ENCODE results near the gene ZKSCAN2. TPM values are rescaled to one million over a fixed set of nuclear protein-coding genes. Genes with fewer than 3 reads are reported as not detected.

The ZKSCAN2 gene
- total and polyA plus RNA-seq, 9 of the 15 experiments (the other 6 are each of a cell fraction or from before 2014, with no cell fraction given): 1.3 to 9.5 (median 4.2) TPM

GRCh38 chr16:25271421-25271820 is 13.8 kb upstream of the ZKSCAN2 start:
- no peak overlapping the region for H3K27ac ChIP-seq (ENCODE audit: extremely low read depth, low read depth, low read length)
- ATAC-seq (peak; percentile 79), DNase-seq (ENCODE audit: extremely low read depth in 1 of 4, low spot score in 3 of 4) (peak; percentile 66 to 74 (median 67)), FAIRE-seq (peak; percentile 58)
- H3K27me3 ChIP-seq (ENCODE audit: control insufficient read depth in 2 of 2, insufficient read depth in 2 of 2, low read length in 2 of 2): no peaks in the 10 kb centered on the region
- no peaks in the 10 kb centered on the region for H3K9me3 ChIP-seq (replicated peaks; ENCODE audit: control insufficient read depth, insufficient read depth, low read depth, low read length)
- H3K79me2 ChIP-seq (ENCODE audit: control insufficient read depth, insufficient read depth, low read length): no peaks in the 10 kb centered on the region
- no peak overlapping the region for H3K9ac ChIP-seq (ENCODE audit: insufficient read depth in 1 of 2, low read depth in 2 of 2, low read length in 2 of 2)
- ChIA-PET POLR2A (interaction anchor here (3.1 kb wide), 1 partner anchor 11 kb away, joined by 40 read pairs; the partner anchor contains the start of gene ZKSCAN2), CTCF (ENCODE audit: low intra/inter-chr PET ratio) (no interaction called here)
- H3K36me3 ChIP-seq (ENCODE audit: control insufficient read depth, insufficient read depth, low read length): peaks cover 2% of the 10 kb centered on the region; the same call in 1 of the 3 replicates
- no TSS peak for BruUV-seq (replicated peaks)
- H2AFZ ChIP-seq (ENCODE audit: low read depth, low read length): no peak overlapping the region
- H3K4me1 ChIP-seq (replicated peaks in 1 of 2; ENCODE audit: control insufficient read depth in 2 of 2, insufficient read depth in 2 of 2, low read length in 2 of 2): peaks cover 13 to 17% of the 10 kb centered on the region in 2 experiments; a peak in 4 of 5 replicates
- H3K4me2 ChIP-seq (ENCODE audit: insufficient read depth, low read length): no peak overlapping the region
- no peak overlapping the region for H3K4me3 ChIP-seq
- peaks cover 4% of the 10 kb centered on the region; the same call in 1 of the 2 replicates for H4K20me1 ChIP-seq (replicated peaks; ENCODE audit: control insufficient read depth, insufficient read depth, low read length)
- peaks cover 5% of the 10 kb centered on the region for H3K9me1 ChIP-seq (ENCODE audit: control insufficient read depth, insufficient read depth, low read length)
- WGBS (ENCODE audit: insufficient coverage, low coverage, missing lambda C conversion rate): 2% methylated on average over 5 of the region's 5 CpGs
- intact Hi-C loops (cut with micrococcal nuclease) (loop anchor here (5.0 kb wide), 1 partner anchor 39 kb away; no protein-coding TSS in a partner anchor), in situ Hi-C loops (cut with MboI) (no loop called here)
- no peak for TF ChIP-seq XRCC4 (IDR thresholded peaks at IDR 0.05; ENCODE audit: extremely low read depth, insufficient read depth, insufficient read length)
- TF ChIP-seq ZNF324 (CRISPR knock-in tag; IDR thresholded peaks at IDR 0.05): no peak
- no peak for TF ChIP-seq PHB2 (IDR thresholded peaks at IDR 0.05; ENCODE audit: low read depth)
- TF ChIP-seq WHSC1 (IDR thresholded peaks at IDR 0.05; ENCODE audit: low read length): no peak
- TF ChIP-seq ARID1B (IDR thresholded peaks at IDR 0.05): peak; percentile 22; the same call in 1 of the 2 replicates
- TF ChIP-seq MBD1 (CRISPR knock-in tag; IDR thresholded peaks at IDR 0.05): no peak
- TF ChIP-seq MAFK (IDR thresholded peaks at IDR 0.05; ENCODE audit: low read length): no peak
- no peak for TF ChIP-seq BRF1 (IDR thresholded peaks at IDR 0.05; ENCODE audit: borderline replicate concordance, extremely low read depth, insufficient read length)
- peak; percentile 51 for TF ChIP-seq TCF3 (CRISPR knock-in tag; IDR thresholded peaks at IDR 0.05)
- TF ChIP-seq RBM34 (IDR thresholded peaks at IDR 0.05; ENCODE audit: borderline replicate concordance, insufficient read depth, low read length): no peak
- no peak for TF ChIP-seq BCL6 (CRISPR knock-in tag; IDR thresholded peaks at IDR 0.05)
- no peak for TF ChIP-seq HINFP (tag; conservative IDR thresholded peaks at IDR 0.05; ENCODE audit: low read depth)
- peak; percentile 7 for TF ChIP-seq NFYB (IDR thresholded peaks at IDR 0.05; ENCODE audit: extremely low read depth, insufficient read length)
- no peak for TF ChIP-seq CBX3 (IDR thresholded peaks at IDR 0.05; ENCODE audit: borderline replicate concordance in 1 of 2, low read length in 2 of 2)
- TF ChIP-seq SMARCB1 (IDR thresholded peaks at IDR 0.05; ENCODE audit: insufficient read length, low read depth): no peak
- no peak for TF ChIP-seq HDGF (IDR thresholded peaks at IDR 0.05)
- TF ChIP-seq TFE3 (CRISPR knock-in tag; IDR thresholded peaks at IDR 0.05): no peak
- peak; percentile 36; the same call in 1 of the 2 replicates for TF ChIP-seq EP300 (IDR thresholded peaks at IDR 0.05; ENCODE audit: low read length)
- TF ChIP-seq GATA2 (CRISPR knock-in tag; IDR thresholded peaks at IDR 0.05): peak; percentile 41; the same call in 1 of the 2 replicates
- no peak for TF ChIP-seq HMGN3 (IDR thresholded peaks at IDR 0.05; ENCODE audit: borderline replicate concordance, extremely low read depth, insufficient read length, low read depth, low read length)
